Activated T-cell treated with anti-CD3 and anti-CD28 coated beads, Interleukin-2, amount 50 U/mL, for 1 hour (primary cell): ENCODE data around the gene ZNF750.

Experiments used
- DNase-seq: peaks from one replicate; pipeline ENCODE4 v3.0.0-alpha.2; 2020

The ZNF750 gene

GRCh38 chr17:82832881-82833475 lies 6.8 kb downstream of the ZNF750 start:
- no peak for DNase-seq

- no peak for DNase-seq
These were observed 7.4 kb downstream of the ZNF750 start for GRCh38 chr17:82832411-82832810.

GRCh38 chr17:82831818-82832200 lies 8.0 kb downstream of the ZNF750 start:
- DNase-seq, result no peak

- no peak for DNase-seq
These were observed 8.6 kb downstream of the ZNF750 start for GRCh38 chr17:82831041-82831817.

GRCh38 chr17:82830249-82830661 lies 9.6 kb downstream of the ZNF750 start:
- DNase-seq, result no peak

GRCh38 chr17:82828875-82829487 lies 10.8 kb downstream of the ZNF750 start:
- DNase-seq, result no peak

GRCh38 chr17:82826956-82827355 lies 12.9 kb downstream of the ZNF750 start:
- DNase-seq, result no peak

- no peak for DNase-seq
These were observed 13.6 kb downstream of the ZNF750 start for GRCh38 chr17:82826211-82826610.

GRCh38 chr17:82825540-82826124 lies 14.2 kb downstream of the ZNF750 start:
- DNase-seq, result no peak

- no peak for DNase-seq
These were observed 16.8 kb downstream of the ZNF750 start for GRCh38 chr17:82823004-82823403.

GRCh38 chr17:82822281-82822680 lies 17.5 kb downstream of the ZNF750 start:
- DNase-seq, result no peak

- DNase-seq, result no peak
These were observed 18.3 kb downstream of the ZNF750 start for GRCh38 chr17:82821554-82821953.

GRCh38 chr17:82820278-82821251 lies 19.3 kb downstream of the ZNF750 start:
- no peak for DNase-seq

- DNase-seq, result no peak
These were observed 21.9 kb downstream of the ZNF750 start for GRCh38 chr17:82817947-82818346.

GRCh38 chr17:82816358-82816757 lies 23.5 kb downstream of the ZNF750 start:
- DNase-seq, result no peak

- DNase-seq, result no peak
These were observed 24.0 kb downstream of the ZNF750 start for GRCh38 chr17:82815790-82816305.

GRCh38 chr17:82815354-82815753 lies 24.5 kb downstream of the ZNF750 start:
- no peak for DNase-seq

- no peak for DNase-seq
These were observed 25.0 kb downstream of the ZNF750 start for GRCh38 chr17:82814834-82815233.

- DNase-seq, result no peak
These were observed 26.3 kb downstream of the ZNF750 start for GRCh38 chr17:82813299-82814051.

GRCh38 chr17:82812601-82813000 lies 27.2 kb downstream of the ZNF750 start:
- no peak for DNase-seq

GRCh38 chr17:82812058-82812457 lies 27.8 kb downstream of the ZNF750 start:
- no peak for DNase-seq
